RCC 7860 (cell line): ENCODE data around the gene GPATCH8.
"Not testable (repeated sequence)": the region's sequence is repeated elsewhere in the genome, so short reads cannot be mapped to it uniquely, and the experiment has no call there.

ENCODE experiments used
- DNase-seq: peaks from one replicate; pipeline ENCODE4 v3.0.0-alpha.2; 2015; ENCODE audit warnings: low spot score
- FAIRE-seq: peaks from 2 replicates; lab custom pipeline; 2012; peaks lifted over from hg19 to GRCh38; lab: Jason Lieb, UNC

Gene GPATCH8

DNA sequence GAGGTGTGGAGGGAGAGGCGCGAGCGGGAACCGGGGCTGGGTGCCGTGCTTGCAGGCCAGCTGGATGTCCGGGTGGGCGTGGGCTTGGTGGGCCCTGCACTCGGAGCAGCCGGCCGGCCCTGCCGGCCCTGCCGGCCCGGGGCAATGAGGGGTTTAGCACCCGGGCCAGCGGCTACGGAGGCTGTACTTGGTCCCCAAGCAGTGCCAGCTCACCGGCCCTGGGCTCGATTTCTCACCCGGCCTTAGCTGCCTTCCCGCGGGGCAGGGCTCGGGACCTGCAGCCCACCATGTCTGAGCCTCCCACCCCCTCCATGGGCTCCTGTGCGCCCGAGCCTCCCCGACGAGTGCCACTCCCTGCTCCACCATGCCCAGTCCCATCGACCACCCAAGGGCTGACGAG lies 24.7 kb upstream of the GPATCH8 start:
- DNase-seq (no peak), FAIRE-seq (no peak)

DNA sequence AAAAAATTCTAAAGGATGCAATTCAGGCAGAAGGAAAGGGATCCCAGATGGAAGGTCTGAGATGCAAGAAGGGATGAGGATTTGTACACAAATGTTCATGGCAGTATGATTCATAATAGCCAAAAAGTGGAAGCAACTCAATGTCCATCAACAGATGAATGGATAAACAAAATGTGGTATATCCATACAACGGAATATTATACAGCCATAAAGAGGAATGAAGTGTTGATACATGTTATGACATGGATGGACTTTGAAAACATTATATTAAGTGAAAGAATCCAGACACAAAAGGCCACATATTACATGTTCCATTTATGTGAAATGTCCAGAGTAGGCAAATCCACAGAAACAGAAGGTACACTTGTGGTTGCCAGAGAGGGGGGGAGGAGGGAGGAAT lies 23.9 kb upstream of the GPATCH8 start:
- FAIRE-seq (no peak), DNase-seq (no peak)

DNA sequence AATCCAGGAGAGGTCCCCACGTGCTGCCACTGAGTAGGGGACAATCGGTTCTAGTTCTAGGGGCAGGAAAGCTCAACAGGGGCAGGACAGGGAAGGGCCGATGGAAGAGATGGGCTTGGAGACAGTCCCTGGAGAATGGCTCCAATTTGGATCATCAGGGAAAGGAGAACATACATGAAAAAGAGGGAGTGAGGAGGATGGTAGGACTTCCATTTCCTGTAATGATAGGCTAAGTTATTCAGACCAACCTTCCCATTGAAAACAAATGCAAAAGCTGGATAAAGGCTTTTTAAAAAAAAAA lies 20.4 kb upstream of the GPATCH8 start:
- no peak for DNase-seq
- no peak for FAIRE-seq

DNA sequence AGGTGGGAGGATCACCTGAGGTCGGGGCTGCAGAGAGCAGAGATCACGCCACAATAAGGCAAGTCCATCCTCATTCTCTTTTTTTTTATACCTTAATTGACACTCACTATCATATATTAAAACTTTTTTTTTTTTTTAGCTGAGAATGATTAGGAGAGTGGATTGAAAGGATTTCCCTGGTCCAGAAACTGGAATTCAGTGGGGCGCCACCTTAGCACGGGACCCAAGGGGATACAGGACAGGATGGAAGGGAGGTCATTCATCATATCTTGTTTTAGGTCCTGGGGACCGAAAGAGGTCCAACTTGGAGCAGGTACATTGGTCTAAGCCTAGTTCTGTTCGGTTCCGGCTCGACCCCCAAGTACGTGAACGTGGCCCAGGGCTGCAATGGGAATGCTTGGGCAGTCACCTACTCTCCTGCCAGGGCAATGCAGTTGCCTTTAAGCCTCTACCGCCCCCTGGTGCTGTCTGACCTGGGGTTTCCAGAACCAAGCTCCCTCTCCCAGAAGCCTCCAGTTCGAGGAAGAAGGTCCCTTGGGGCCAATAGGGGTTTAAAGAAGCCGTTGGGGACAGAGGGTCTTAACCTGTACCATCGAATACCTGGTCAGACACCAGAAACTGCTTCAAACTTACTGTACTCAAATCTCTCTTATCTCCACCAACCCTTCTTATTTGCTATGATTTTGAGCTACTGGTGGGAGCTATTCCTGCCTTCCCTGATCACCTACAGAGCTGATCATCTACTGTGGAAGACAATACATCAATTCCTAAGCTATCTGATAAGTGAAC lies 19.9 kb upstream of the GPATCH8 start:
- FAIRE-seq (no peak), DNase-seq (no peak)

DNA sequence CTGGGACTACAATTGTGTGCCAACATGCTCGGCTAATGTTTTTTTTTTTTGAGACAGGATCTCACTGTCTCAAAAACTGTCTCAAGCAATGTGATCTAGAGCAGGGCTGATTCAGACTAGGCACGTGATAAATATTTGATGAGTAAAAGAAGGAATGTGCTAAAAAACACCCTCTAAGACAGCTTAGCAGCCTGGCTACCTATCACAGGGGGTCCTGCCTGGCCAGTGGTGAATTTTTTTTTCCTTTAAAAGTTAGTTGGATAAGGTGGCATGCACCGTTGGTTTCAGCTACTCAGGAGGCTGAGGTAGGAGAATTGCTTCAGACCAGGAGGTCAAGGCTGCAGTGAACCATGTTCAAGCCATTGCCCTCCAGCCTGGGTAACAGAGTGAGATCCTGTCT lies 14.8 kb upstream of the GPATCH8 start:
- FAIRE-seq: no peak
- peak; percentile 57 for DNase-seq

DNA sequence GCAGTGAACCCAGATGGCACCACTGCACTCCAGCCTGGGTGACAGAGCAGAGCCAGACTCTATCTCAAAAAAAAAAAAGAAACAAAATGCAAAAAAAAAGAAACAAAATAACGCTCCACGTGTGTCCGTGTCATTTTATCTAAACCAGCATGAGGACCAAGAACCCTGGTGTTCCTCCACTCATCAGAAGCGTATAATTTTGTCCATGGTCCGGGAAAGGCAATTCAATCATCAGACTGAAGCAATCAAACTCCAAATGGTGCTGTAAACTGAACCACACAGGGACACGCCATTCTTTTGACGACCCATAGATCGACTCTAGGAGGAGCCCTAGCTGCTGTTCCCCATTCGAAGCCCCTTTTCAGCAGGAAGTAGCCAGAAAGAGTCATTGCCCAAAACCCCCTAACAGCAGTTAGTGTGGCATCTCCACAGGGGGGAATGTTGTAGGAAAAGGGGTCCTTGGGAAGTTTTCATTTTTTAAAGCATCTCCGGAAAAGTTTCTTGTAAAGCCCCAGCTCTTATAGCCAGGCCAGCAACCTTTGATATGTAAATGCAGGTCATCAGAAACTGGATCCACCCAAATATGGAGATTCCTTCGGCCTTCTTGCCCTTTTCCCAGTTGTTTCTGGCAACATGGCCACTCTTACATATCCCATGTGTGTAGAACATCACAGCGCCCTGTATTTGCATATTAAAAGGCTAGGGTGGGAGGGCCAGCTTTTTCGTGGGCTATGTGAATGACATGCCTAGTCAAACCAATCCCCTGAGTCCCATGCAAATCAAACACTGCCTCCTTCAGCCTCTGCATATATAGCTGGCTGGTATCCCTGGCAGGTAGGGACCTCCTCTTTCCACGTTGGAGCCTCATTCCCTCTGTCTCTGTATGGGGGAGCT lies 8.3 kb upstream of the GPATCH8 start:
- DNase-seq, FAIRE-seq: not testable (repeated sequence)

DNA sequence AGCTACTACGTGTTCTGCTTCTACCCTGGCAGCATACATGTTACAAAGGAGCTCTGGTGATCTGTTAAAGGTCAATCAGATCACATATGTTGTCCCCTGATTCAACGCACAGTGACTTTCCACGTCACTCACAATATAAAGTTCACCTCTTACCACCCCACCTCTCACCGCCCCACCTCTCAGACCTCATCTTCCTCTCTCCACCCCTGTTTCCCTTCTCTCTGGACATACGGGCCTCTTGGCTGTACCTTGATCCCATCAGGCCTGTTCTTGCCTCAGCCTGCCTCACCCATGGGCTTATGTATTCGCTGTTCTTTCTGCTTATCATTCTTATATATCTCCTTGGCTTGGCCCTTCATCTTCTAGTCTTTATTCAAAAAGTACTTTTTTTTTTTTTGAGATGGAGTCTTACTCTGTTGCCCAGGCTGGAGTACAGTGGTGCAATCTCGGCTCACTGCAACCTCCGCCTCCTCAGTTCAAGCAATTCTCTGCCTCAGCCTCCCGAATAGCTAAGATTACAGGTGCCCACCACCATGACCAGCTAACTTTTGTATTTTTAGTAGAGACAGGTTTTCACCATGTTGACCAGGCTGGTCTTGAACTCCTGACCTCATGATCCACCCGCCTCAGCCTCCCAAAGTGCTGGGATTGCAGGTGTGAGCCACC lies 3.9 kb upstream of the GPATCH8 start:
- not testable (repeated sequence) for FAIRE-seq, DNase-seq

DNA sequence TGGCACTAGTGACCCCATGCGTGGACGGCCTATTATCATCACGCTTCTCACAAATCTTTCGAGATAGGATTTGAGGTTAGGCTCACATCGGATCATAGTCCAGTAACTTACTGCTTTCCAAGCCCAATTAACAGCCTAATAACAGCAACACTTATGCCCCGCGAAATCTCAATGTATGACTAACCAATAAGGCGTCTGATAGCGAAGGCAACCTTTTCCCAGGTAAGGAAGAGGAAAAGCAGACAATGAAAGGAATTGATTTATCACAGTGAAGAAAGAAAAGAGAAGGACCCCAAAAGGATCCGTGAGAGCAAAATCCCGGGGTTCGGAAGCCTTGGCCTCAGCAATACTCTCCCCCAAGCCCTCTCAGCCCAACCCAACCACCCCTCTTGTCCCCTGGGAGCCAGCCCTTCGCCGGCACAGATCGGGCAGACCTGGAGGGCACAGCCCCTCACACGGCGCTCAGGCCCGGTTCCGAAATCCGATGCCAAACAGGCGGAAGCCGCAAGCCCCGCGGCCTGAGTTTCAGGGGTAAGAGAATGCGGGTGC lies 534 bp downstream of the GPATCH8 start:
- FAIRE-seq (no peak), DNase-seq (no peak)

DNA sequence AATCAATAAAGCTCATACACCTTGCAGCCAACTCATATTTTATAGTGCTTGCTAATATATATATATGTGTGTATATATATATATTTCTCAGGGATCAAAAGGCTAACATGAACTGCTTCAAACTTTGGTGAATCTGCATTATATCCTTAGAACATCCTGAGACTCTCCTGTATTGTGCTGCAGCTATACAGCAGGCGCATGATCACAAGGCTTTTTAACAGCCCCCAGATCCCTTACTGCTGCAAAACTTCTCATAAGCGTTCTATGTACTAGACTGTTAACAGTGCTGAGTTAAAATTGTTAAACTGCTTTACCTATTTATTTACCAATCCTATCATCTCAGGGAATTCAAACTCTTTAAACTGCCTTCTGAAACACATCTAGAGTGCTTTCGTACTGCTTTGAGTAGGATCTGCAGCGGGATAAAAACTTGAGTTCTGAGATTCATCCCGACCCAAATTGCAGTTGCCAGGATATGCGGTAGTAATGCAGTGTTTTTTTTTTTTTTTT lies 1.3 kb downstream of the GPATCH8 start:
- no peak for DNase-seq
- FAIRE-seq: no peak

DNA sequence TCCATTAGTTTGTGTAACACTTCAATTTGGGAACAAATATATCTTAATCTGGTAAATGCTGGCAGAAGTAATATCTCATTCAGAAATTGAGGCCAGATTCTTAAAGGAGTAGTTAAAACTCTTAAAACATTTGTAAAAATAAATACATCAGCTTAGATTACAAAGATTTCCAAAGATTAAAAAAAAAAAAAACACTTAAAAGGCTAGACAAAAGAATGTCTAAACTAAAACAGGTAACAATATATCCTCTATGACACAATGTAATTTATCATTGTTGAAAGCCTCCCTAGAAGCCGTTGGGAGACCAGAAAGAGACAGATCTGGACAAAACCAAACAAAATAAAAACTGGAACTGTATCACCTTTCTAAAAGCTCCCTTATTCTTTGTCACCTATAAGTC lies 3.5 kb downstream of the GPATCH8 start:
- FAIRE-seq (no peak), DNase-seq (no peak)

DNA sequence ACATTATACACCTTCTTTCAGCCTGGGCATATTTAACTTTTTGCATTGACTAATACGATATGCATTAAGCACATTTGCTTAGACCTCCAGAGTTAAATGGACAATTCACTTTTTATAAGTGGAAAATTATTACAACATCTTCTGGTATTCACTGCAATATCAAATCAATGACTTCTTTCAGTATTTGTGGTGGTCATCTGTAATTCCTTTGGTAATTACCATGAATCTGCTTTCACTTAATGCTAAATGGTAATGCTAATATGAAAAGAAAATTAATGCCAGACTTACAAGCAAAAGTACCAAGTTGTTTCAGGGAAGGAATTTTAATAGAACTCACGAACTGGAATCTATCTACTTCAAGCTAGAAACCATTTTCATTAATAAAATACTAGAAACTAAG lies 6.4 kb downstream of the GPATCH8 start:
- DNase-seq (no peak), FAIRE-seq (no peak)

DNA sequence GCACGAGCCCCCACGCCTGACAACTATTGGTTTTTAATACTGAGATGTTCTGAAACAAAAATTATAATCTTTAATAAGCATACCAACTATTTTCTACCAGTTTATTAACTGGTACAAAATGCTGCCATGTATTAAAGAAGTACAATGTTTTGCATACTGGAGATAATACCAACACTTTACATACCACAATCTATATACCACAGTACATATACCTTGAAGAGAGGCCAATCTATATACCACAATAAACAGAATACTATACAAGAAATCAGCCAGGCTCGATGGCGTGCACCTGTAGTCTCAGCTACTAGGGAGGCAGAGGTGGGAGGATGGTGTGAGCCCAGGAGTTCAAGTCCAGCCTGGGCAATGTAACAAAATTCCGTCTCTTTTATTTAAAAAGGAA lies 9.9 kb downstream of the GPATCH8 start:
- FAIRE-seq: no peak
- DNase-seq: no peak

DNA sequence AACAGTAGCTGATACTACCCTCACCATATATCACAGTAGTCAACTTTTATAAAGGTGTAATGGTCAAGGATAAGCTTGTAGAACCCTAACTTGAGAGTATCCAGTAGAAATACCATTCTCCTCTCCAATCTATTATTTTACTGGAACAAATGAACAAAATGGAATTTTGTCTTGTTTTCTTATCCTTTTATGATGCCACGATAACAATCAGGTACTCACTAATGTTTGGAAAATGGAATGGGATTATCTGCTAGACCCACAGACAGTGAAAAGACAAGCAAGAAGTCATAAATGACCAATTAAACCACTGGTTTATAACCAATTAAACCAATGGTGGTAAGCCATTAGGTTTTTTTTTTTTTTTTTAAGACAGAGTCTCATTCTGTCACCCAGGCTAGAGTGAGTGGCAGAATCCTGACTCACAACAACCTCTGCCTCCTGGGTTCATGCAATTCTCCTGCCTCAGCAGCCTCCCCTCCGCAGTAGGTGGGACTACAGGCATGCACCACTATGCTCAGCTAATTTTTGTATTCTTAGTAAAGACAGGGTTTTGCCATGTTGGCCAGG lies 10.4 kb downstream of the GPATCH8 start:
- FAIRE-seq (peak; percentile 77), DNase-seq (no peak)

DNA sequence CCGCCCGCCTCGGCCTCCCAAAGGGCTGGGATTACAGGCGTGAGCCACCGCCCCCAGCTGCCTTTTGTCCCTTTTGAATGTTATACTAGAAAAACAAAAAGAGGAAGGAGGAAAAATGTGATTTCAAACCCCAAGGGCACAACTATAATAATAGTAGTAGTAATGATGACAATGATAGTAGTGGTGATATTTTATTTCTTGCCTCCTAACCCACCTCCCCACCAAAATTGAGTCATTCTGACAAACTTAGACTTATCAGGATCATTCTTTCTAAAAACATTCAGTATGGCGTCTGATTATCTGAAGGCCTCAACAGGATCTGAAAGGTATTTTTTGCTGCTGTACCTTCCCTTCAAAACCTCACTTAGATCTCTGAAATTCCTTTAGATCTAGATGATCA lies 13.6 kb downstream of the GPATCH8 start:
- FAIRE-seq (no peak), DNase-seq (no peak)

DNA sequence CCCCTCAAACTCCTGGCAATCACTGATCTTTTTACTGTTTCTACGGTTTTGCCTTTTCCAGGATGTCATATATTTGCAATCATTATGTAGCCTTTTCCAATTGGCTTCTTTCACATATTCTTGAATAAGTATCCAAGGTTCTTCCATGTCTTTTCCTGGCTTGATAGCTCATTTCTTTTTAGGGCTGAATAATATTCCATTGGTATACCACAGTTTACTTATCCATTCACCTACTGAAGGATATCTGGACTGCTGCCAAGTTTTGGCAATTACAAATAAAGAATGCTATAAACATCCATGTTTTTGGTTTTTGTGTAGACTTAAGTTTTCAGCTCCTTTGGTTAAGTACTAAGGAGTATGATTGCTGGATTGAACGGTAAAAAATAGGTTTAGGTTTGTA lies 16.0 kb downstream of the GPATCH8 start:
- no peak for DNase-seq
- no peak for FAIRE-seq

DNA sequence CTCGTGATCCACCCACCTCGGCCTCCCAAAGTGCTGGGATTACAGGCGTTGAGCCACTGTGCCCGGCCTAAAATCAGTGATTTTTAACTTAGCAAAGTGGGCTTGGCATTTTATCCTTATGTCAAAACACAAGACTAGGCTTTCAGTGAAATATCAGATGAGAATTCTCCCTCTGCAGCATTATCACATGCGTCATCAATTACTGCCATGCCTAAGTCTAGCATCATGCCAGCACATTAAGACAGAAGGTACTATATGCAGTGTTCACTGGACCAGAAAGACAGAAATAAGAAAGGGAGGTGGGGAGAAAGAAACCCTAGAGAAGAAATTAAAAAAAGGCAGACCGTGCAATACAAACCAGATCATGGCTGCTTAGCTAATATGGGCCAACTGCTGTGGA lies 29.8 kb downstream of the GPATCH8 start:
- DNase-seq (no peak), FAIRE-seq (no peak)

DNA sequence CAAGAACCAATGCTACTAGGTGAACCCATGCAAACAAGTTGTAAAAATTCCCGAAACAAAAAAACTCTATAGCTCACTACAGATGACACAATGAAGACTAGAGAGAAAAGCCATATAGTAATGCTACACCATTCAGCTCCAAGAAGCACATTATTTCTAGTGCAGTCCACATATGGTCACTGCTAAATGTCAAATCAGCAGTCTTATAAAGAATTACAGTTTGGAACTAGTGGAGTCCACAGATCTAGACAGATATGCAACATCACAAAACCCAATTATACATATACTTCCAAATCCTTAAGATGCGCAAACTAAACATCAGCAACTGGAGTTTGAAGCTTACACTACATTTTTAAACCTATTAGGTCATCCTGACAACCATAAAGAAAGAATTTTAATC lies 33.5 kb downstream of the GPATCH8 start:
- no peak for FAIRE-seq
- no peak for DNase-seq

DNA sequence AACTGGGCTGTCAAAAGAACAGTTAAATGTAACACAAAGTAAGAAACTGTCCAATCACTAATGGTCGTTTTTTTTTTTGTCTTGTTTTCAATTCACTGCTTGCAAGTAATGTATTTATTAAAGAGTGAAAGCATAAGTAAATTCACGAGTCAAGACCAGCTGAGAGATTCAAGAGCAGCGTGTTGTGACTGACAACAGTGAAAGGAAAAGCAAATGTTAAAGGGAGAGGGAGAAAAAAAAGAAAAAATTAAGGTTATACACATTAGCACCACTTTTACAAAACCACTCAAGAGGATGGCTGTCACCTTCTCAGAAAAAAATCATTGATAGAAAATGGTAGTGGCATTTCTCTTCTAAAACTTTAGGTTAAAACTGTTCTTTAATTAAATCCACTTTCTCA lies 36.1 kb downstream of the GPATCH8 start:
- DNase-seq (no peak), FAIRE-seq (no peak)

DNA sequence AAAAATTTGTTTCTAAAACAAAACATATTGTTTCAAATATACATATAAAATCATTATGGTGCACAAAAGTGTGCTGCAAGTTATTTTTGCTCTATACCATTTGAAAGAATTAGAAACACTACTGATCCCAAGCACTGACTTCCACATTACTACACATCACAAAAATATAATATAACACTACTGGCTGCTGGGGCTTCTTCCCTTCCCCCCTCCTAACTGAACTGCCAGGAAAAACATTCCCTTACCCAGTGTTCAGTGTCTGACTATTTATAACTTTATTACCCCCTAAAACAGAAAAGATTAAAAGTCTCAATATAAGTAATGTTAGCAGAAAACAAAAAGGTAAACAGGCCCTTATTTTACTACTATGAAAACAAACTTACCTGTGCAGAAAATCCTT lies 36.9 kb downstream of the GPATCH8 start:
- DNase-seq (no peak), FAIRE-seq (no peak)

DNA sequence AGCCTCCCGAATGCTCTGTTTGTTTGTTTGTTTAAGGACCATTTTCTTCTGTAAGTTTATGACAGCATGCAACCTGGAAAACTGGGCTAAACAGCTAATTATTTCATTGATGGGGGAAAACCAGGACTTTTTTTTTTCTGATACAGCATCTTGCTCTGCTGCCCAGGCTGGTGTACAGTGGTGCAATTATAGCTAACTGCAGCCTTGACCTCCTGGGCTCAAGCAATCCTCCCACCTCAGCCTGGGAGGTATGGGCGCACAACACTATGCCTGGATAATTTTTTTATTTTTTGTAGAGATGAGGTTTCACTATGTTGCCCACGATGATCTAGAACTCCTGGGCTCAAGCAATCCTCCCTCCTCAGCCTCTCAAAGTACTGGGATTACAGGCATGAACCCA lies 37.3 kb downstream of the GPATCH8 start:
- FAIRE-seq: no peak
- no peak for DNase-seq

DNA sequence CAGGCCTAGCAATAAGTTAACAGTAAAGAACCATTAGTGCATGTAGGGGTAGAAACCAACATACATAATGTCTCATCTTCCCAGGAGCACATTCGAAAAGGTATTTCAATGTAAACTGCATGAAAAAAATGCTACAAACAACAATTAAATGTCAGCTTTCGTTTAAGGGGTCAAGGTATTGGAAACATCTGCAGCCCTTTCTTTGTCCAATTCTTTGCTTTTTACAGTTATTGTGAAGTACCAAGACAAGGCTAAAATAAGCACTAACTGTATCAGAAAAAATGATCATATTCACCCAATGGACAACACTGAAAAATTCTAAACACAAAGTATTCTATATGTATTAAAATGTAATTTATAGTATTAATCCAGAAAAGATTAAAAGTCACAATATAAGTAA lies 37.9 kb downstream of the GPATCH8 start:
- DNase-seq (no peak), FAIRE-seq (no peak)
